ACC112 (cell line): Measurements from ENCODE around the gene ZSWIM3.
A peak's percentile ranks its signal among the peaks of the same experiment; 100 is the strongest.

Experiments
- H2AFZ ChIP-seq: fragments of 200-600 bp; sonication (generic); one replicate; pipeline ENCODE4 v1.6.0; 2017; ENCODE audit warnings: antibody characterized with exemption, low read length; ENCODE audit not compliant: unreplicated experiment
- H3K27ac ChIP-seq: fragments of 200-600 bp; sonication (generic); 2 replicates; pipeline ENCODE4 v1.5.1; 2014; ENCODE audit warnings: low read depth, mild to moderate bottlenecking, antibody characterized with exemption, low read length, moderate library complexity
- H3K27me3 ChIP-seq: fragments of 200-600 bp; sonication (generic); 2 replicates; pipeline ENCODE4 v1.6.1; 2014; ENCODE audit warnings: mild to moderate bottlenecking, antibody characterized with exemption, low read length, moderate library complexity, mixed read lengths; ENCODE audit not compliant: insufficient read depth
- H3K36me3 ChIP-seq: fragments of 200-600 bp; sonication (generic); 2 replicates; pipeline ENCODE4 v1.6.1; 2016; ENCODE audit warnings: mild to moderate bottlenecking, antibody characterized with exemption, low read length, moderate library complexity, mixed read lengths; ENCODE audit not compliant: insufficient read depth
- H3K4me1 ChIP-seq: fragments of 200-600 bp; sonication (generic); one replicate; pipeline ENCODE4 v1.6.1; 2016; ENCODE audit warnings: low read length, mixed read lengths; ENCODE audit not compliant: insufficient read depth, unreplicated experiment, control insufficient read depth
- H3K4me3 ChIP-seq: fragments of 200-600 bp; sonication (generic); 2 replicates; pipeline ENCODE4 v1.5.1; 2014; ENCODE audit warnings: mild to moderate bottlenecking, low read depth, low read length
- H3K79me2 ChIP-seq: fragments of 200-600 bp; sonication (generic); one replicate; pipeline ENCODE4 v1.6.0; 2016; ENCODE audit warnings: low read length; ENCODE audit not compliant: control insufficient read depth, unreplicated experiment, insufficient read depth

ZSWIM3 gene

DNA sequence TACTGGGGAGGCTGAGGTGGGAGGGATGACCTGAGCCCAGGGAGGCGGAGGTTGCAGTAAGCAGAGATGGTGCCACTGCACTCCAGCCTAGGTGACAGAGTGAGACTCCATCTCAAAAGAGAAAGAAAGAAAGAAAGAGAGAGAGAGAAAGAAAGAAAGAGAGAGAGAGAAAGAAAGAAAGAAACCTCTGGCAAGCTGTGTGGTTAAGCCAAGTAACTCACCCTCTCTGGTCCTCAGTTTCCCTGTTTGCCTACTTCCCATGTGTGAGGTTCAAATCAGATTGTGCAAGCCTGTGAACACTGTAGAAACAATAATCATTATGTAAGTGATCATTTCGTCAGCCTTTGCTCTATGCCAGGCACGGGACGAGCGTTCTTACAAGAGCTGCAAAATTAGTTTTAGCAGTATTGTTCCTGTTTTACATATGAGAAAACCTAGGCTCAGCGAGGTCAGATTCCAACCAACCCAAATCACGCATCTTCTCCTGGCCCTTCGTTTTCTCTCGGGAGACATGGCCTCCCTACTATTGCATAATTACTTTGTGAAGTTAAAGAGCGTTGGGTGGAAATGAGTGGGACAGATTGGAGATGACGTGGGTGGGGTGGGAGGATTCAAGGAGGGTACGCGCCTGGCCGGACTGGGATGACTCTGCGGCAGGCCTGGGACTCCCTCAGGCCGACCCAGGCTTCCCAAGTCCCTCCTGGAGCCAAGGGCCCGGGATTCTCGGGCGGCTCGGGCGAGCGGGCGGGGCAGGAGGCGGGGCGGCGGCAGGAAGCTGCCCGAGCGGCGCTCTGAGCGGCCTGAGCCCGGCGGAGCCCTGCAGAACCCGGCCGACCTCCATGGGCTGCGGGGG, 24.2 kb upstream of the ZSWIM3 start, which contains the start of gene SNX21:
TSS of gene SNX21 (plus strand) at position 770 of the 853 bp plus-strand sequence. CDS start 121 bp downstream, outside the sequence.
- H3K27ac ChIP-seq: peak within 1 kb of the TSS; percentile 82
- H3K79me2 ChIP-seq: peaks cover 16% of the 10 kb centered on the region
- H3K27me3 ChIP-seq: no peaks in the 10 kb centered on the region
- peak within 1 kb of the TSS; percentile 73 for H2AFZ ChIP-seq
- H3K4me3 ChIP-seq: peak within 1 kb of the TSS; percentile 88
- peaks cover 25% of the 10 kb centered on the region for H3K4me1 ChIP-seq
- no peaks in the 10 kb centered on the region for H3K36me3 ChIP-seq

DNA sequence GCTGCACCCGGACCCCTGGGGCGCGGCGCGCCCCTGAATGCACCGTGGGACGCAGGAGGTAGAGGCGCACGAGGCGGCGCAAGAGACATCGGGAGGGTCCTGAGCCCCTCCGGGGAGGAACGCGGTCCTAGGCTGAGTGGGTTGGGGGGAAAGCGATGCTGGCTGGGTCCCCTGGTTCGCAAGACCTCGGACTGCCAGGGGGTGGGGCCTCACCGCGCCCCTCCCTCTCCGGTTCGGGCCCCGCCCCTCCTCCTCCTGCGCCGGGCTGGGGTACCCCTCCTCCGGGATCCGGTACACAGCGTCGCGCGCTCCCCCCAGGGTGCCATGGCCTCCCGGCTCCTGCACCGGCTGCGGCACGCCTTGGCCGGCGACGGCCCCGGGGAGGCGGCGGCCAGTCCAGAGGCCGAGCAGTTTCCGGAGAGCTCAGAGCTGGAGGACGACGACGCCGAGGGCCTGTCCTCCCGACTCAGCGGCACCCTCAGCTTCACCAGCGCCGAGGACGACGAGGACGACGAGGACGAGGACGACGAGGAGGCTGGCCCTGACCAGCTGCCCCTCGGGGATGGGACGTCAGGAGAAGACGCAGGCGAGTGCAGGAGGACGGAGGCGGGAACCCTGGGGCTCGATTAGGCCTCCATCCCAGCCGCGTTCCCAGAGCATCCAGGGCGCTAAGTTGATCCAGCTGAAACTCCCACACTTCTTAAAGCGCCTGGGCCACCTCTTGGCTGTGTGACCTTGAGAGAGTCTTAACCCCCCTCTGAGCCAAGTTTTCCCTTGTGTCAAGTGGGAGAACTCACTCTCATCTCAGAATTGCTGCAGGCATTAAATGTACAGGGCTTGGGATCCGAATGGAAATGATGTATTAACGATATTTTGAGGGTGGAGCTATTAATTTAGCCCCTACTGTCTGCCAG, 23.3 kb upstream of the ZSWIM3 start:
- Histone ChIP-seq H3K4me3 (peak overlapping the region; percentile 88), H3K36me3 (no peaks in the 10 kb centered on the region), H2AFZ (peak overlapping the region; percentile 73), H3K27me3 (no peaks in the 10 kb centered on the region), H3K4me1 (peaks cover 25% of the 10 kb centered on the region), H3K27ac (peak overlapping the region; percentile 82), H3K79me2 (peaks cover 16% of the 10 kb centered on the region)

DNA sequence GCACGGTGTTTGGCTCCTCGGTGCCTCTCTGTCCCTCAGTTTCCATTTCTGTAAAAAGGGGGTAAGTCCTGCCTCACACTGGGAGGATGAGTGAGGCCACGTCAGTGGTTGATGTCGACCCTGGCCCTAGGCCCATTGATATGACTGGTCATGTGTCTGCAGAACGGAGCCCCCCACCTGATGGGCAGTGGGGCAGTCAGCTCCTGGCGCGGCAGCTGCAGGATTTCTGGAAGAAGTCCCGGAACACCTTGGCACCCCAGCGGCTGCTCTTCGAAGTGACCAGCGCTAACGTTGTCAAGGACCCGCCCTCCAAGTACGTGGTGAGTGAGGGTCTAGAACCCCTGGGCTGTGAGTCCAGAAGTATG, 22.6 kb upstream of the ZSWIM3 start:
- H3K27ac ChIP-seq: peak overlapping the region; percentile 82
- peak overlapping the region; percentile 88 for H3K4me3 ChIP-seq
- peaks cover 25% of the 10 kb centered on the region for H3K4me1 ChIP-seq

GRCh38 chr20:45835329-45835765, 22.1 kb upstream of the ZSWIM3 start:
- Histone ChIP-seq H3K27me3 (no peaks in the 10 kb centered on the region), H3K27ac (peak overlapping the region; percentile 82), H2AFZ (no peak overlapping the region), H3K4me3 (peak overlapping the region; percentile 88), H3K4me1 (peaks cover 25% of the 10 kb centered on the region), H3K36me3 (no peaks in the 10 kb centered on the region), H3K79me2 (peaks cover 16% of the 10 kb centered on the region)

More for the DNA sequence above, 22.6 kb upstream of the ZSWIM3 start:
- no peak overlapping the region for H2AFZ ChIP-seq
- no peaks in the 10 kb centered on the region for H3K36me3 ChIP-seq
- no peaks in the 10 kb centered on the region for H3K27me3 ChIP-seq
- H3K79me2 ChIP-seq: peaks cover 16% of the 10 kb centered on the region

DNA sequence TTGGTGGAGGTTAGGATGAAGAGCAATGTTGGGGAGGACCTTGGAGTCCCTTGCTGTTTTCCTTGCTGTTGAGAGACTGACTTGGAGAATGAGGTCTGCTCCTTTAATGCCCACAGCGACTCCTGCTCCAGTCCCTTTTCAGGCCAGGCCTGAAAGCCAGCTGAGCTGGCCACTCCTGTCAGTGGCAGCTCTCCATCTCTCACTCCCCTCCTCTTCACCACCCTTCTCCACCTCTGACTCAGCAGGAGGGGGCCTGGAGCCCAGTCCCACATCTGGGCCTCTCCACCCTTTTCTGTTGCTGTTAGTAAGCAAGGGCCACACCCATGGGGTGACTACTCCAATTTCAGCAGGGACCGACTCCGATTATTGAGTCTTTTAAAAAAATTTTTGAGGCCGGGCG, 21.6 kb upstream of the ZSWIM3 start:
- H3K4me1 ChIP-seq: peaks cover 25% of the 10 kb centered on the region
- H3K27me3 ChIP-seq: no peaks in the 10 kb centered on the region
- H3K36me3 ChIP-seq: no peaks in the 10 kb centered on the region
- H2AFZ ChIP-seq: no peak overlapping the region
- peak overlapping the region; percentile 88 for H3K4me3 ChIP-seq
- peak overlapping the region; percentile 82 for H3K27ac ChIP-seq
- H3K79me2 ChIP-seq: peaks cover 16% of the 10 kb centered on the region

DNA sequence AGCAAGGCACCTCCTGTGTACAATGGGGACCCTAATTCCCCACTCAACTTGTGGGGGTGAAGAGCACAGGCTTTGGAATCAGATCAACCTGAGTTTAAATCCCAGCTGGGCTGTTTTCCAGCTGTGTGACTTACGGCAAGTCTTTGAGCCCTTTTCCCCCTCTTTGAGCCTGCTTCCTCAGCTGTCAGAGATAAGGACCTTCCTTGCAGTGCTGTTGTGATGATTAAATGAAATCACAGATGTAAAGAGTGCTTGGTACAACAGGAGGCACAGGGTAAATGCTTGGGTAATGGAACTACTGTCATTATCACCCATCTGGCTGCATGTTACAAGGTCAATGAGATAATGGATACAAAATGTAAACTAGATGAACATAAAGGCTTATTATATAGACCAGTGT, 20.6 kb upstream of the ZSWIM3 start:
- H2AFZ ChIP-seq: no peak overlapping the region
- H3K27me3 ChIP-seq: no peaks in the 10 kb centered on the region
- H3K36me3 ChIP-seq: no peaks in the 10 kb centered on the region
- H3K4me3 ChIP-seq: peak overlapping the region; percentile 21; the same call in 1 of the 2 replicates
- H3K27ac ChIP-seq: no peak overlapping the region
- H3K4me1 ChIP-seq: peaks cover 25% of the 10 kb centered on the region
- H3K79me2 ChIP-seq: peaks cover 16% of the 10 kb centered on the region

- Histone ChIP-seq H3K4me3 (no peak overlapping the region), H3K79me2 (peaks cover 1% of the 10 kb centered on the region), H3K36me3 (peaks cover 6% of the 10 kb centered on the region; the same call in 1 of the 2 replicates), H3K27me3 (no peaks in the 10 kb centered on the region), H2AFZ (no peak overlapping the region), H3K4me1 (peaks cover 8% of the 10 kb centered on the region), H3K27ac (no peak overlapping the region)
Observed at GRCh38 chr20:45840700-45841198, 16.7 kb upstream of the ZSWIM3 start.

DNA sequence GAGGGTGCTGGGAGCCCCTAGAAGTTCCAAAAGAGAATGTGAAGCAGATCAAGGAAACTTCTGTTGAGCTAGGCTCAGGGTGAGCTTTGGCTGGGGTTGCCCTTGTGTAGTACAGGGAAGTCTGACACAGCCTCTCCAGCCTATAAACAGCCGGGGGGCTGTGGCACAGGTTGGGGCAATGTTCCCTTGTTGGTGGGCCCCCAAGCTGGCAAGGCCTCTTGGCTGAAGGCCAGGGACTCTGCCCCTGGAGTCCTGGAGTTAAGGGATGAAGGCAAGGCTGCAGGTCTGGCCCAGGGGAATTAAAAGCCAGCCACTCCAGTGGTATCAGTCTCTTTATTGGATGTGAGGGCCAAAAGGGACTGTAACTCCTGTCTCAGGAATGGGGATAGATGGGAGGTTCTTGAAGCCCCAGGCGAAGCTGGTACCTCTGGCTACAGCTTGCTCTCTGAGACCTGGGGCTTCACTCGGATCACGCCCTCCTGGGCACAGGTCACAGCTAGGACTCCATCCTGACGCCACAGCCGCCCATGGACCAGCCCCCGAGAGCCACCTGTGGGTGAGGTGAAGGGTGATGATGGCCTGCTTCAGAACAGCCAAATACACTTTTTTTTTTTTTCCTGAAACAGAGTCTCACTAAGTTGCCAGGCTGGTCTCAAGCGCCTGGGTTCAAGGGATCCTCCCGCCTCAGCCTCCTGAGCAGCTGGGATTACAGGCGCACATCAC, 15.8 kb upstream of the ZSWIM3 start:
- Histone ChIP-seq H3K4me3 (no peak overlapping the region), H3K4me1 (peaks cover 6% of the 10 kb centered on the region), H3K79me2 (no peaks in the 10 kb centered on the region), H2AFZ (no peak overlapping the region), H3K27ac (no peak overlapping the region), H3K27me3 (no peaks in the 10 kb centered on the region), H3K36me3 (peaks cover 6% of the 10 kb centered on the region; the same call in 1 of the 2 replicates)

- Histone ChIP-seq H2AFZ (no peak overlapping the region), H3K79me2 (no peaks in the 10 kb centered on the region), H3K36me3 (peaks cover 6% of the 10 kb centered on the region; the same call in 1 of the 2 replicates), H3K4me3 (no peak overlapping the region), H3K4me1 (no peaks in the 10 kb centered on the region), H3K27me3 (no peaks in the 10 kb centered on the region), H3K27ac (no peak overlapping the region)
Observed at GRCh38 chr20:45842169-45842812, 15.1 kb upstream of the ZSWIM3 start.
